CD1c-positive myeloid dendritic cell (primary cell): ENCODE measurements around the gene ZNF221.
A peak's percentile ranks its signal among the peaks of the same experiment; 100 is the strongest.

Experiments used
- DNase-seq: peaks from one replicate; pipeline ENCODE4 v3.0.0-alpha.2; 2016; ENCODE audit errors: extremely low spot score

ZNF221 gene

DNA sequence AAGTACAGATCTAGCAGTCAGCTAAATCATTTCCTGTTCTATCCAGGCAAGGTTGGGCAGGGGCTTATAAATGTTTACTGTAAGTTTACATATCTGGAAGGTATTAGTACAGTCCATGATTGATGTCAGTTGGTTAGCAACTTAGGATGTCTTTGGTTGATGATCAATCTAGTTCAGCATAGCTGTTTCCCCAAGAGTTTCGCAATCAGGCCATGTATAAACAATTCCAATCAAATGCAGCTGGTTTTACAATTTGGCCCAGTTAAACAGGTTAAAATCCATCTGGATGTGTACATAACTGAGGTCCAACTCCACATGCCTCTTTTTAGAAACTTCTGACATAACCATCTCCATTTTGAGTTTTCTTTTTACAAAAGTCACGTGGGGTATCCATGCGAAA, 6.9 kb downstream of the ZNF221 start:
- no peak for DNase-seq

DNA sequence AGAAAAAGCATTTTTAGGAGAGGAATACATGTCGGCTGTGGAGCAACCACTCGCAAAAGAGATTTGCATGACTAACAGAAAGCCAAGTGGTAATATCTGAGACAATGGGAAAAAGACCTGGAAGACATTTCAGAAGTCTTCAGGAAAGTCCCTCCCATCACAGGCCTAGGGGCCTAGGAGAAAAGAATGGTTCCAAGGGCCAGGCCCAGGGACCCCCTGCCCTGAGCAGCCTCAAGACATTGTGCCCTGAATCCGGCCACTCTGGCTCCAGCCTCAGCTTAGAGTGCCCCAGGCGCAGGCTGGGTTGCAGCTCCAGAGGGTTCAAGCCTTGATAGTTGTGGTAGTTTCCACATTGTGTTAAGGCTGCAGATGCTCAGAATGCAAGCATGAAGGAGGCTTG, 9.4 kb downstream of the ZNF221 start:
- no peak for DNase-seq

DNA sequence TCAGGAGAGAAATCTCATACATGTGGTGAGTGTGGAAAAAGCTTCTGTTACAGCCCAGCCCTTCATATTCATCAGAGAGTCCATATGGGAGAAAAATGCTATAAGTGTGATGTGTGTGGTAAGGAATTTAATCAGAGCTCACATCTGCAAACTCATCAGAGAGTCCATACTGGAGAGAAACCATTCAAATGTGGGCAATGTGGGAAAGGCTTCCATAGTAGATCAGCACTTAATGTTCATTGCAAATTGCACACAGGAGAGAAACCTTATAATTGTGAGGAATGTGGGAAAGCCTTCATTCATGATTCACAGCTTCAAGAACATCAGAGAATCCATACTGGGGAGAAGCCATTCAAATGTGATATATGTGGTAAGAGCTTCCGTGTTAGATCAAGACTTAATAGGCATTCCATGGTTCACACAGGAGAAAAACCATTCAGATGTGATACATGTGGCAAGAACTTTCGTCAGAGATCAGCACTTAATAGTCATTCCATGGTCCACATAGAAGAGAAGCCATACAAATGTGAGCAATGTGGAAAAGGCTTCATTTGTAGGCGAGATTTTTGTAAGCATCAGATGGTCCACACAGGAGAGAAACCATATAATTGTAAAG, 15.2 kb downstream of the ZNF221 start:
- no peak for DNase-seq

DNA sequence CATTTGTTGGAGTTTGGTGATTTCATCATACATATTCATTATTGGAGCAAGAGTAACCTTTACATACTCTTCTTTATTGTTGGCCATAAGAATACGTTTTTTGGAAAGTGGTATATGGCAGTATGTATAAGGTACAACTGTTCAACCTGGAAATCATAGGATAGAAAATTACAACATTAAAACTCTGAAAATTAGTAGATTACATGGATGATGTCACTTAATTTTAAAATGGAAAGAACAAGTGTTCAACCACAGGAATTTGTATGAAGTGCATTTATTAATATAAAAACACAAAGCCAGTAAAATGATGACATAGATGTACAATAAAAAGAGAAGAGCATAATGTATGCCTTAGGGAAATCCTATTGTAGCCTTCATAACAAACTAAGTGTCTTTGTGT, 25.7 kb downstream of the ZNF221 start:
- no peak for DNase-seq

DNA sequence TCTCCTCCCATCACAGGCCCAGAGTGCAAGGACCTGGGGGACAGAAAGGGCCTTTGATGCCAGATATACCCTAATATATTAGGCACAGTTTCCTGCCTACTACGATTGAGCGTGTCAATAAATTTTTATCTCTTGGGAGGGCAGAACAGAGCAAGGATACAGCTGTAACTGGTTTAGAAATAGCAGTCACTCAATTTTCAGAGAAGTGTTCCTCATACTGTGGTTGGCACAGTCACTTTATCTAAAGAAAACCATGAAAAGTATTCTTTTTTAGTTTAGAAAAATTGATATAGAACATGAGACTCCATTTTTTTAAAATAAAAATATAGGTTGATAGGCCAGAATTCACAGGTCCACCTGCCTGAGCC, 32.5 kb downstream of the ZNF221 start:
- DNase-seq = no peak

DNA sequence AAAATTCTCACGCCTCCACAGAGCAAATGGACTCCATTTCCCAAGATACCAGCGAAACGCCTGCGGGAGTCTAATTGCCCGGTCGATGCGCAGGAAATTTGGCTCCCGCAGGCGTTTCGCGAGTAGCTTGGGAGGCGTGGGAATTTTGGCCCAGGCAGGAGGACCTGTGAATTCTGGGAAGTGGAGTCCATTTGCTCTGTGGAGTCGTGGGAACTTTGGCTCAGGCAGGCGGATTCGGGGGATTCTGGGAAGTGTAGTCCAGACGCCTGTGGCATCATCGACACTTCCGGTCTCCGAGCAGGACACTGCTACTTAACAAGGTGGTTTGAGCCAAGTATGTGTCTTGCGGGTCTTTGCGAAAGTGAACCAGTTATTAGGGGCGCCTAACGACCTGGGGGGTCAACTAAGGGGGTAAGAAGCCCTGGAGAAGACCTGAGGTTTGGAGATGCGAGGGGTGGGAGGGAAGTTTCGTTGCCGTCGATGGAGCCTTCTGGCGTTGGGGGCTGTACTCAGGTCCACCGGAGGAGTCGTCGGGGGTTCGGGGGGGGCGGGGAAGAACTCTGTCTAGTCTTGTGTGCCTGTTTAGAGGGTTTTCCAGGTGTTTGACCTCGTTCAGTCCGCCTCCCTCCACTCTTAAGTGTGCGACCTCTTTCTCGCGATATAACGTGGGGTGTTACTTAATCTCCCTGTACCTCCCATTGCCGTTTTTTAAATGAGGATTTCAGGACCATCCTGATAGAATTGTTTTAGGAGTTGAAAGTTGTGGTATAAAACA, 33.1 kb downstream of the ZNF221 start, which contains the start of gene ZNF155:
Gene ZNF155 (plus strand): TSS at position 277 of the 775 bp plus-strand sequence. CDS start 4,356 bp downstream, outside the sequence.
- DNase-seq = peak; percentile 95

DNA sequence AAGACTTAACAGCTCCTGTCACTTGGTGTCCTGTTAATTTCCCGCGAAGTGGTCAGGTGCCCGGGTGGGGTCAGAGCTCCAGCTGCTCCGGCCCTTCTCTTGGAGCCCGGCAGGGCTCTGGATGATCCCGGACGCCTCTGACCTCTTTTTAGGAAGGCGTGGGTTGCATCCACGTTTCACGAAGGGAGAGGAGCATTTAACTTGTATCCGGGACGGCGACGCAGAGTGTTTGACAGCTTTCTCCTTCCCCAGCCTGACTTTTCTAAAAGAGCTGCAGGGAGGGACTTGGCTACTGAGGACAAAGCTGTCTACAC, 33.6 kb downstream of the ZNF221 start:
- no peak for DNase-seq

DNA sequence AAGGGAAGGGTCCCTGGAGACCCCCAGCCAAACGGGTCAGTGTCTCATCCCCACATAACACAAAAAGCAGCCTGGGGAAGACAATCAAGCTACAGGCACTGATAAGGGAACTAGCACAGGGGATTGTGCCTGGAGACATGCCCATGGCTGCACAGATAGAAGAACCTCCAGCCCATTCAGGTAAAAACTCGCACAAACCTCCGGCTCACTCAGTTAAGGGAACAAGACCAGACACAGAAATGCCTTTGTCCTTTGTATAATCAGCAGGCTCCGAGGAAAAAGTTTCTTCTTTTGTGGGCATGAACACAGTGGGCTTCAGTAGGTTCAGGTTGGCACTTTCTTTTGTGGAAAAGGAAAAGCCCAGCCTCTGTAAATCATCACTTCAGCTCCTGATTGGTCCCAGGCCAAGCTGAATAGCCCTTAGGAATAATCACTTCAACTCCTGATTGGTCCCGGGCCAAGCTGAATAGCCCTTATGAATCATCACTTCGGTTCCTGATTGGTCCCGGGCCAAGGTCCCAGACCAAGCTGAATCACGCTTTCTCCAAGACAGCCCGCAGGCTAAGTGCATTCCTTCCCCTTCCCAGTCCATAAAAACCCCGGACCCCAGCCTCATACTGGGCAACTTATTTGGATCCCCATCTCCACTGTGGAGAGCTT, 46.7 kb downstream of the ZNF221 start:
- no peak for DNase-seq

DNA sequence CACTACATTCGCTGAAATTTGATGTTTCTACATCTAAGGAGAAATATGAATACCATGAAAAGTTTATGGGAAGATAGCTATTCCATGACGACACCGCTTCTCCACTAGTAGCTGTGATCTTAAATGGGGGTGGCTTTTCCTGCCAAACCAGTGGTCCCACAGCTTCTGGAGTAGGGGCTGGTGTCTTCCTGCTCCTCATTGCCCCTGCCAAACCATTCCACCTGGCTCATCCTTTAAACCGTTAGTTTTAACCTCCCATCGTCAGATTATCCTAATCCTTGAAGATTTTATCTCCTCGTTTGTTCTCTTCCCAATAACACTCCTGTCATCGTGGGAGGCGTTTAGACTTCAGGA, 51.2 kb downstream of the ZNF221 start:
- DNase-seq = no peak

DNA sequence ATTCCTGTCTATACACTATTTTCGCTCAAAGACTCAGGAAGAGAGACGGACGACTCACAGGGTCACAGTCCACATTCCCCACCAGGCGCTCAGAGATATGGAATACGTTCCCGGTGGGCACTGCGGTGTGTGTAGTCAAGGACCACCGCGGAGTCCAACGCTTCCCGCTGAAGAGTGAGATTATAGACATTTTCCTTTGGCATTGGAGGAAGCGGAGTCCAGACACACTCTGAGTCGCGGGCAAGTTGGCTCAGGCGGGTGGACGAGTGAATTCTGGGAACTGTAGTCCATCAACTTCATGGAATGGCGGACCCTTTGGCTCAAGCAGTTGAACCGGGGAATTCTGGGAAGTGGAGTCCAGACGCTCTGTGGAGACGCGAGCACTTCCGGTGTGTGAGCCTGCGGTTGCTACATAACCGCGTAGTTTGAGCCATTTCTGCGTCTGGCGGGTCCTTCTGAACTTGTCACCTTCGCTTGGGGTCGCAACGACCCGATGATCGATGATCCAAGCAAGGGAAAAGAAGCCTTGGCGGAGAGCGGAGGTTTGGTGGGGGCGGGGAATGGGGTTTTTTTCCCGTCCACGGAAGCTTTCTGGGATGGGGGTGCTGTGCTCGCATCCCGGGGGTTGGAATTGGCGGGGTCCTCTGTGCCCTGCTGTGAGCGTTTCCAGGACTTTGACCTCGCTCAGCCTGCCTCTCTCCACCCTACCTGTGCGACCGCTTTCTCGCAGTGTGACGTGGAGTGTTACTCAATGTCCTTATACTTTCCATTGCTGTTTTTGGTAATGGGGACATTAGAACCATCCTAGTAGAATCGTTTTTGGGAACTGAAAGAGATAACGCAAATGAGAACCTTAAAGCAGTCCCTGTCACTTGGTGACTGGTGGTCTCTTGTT, 51.8 kb downstream of the ZNF221 start, which contains the start of gene ZNF230:
Gene ZNF230 (plus strand): TSS at position 392 of the 895 bp plus-strand sequence. CDS start 4,122 bp downstream, outside the sequence.
- peak; percentile 97 for DNase-seq

DNA sequence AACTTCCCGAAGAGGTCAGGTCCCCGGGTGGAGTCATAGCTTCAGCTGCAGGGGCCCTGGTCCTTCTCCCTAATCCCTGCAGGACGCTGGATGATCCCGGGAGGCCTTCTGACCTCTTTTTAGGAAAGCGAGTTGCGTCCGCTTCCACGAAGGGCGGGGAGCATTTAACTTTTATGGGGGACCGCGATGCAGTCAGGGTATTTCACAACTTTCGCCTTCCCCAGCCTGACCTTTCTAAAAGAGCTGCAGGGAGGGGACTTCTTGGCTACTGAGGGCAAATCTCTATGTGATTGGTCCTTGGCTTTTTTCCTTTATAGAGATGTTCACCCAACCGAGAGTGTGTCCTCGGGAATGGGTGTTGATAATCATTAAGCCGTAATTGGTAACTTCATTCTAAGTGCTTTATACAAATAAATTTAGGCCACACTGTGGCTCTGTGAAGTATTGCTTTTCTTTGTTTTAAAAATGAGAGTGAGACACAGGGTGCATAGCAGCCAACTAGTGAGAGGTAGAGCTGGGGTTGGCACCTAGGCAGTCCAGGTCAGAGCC, 52.5 kb downstream of the ZNF221 start:
- DNase-seq = no peak

DNA sequence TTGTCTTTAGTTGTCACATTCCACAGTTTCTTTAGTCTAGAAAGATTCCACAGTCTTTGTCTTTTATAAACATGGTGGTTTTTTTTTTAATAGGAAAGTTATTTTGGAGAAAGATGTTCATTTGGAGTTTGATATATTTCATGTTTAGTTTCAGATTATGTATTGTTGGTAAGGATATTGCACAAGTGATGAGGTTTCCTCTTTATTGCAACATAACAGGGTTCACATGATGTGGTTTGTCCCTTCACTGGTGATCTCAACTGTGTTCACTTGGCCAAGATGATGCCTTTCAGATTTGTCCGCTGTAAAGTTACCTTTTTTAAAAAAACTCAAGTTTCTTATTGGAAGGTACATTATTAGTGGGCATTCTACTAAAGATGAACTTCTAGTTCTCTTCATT, 54.9 kb downstream of the ZNF221 start:
- peak; percentile 56 for DNase-seq

DNA sequence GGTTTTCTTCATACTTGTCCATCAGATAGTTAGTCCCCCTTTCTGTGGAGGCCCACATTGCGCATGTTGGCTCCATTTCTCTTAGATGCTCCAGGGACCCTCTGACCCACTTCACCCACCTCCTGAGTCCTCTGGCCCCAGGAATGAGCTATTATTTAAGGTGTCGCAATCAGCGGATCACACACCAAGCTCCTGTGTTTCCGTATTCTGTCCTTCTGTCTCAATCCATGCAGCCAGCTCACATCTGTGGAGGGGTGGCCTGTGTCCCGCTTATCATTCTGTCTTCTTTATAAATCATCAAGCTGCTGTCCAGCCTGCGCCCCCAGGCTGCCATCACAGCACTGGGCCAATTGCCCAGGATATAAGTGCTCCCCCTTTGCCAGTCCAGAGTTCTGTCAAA, 56.4 kb downstream of the ZNF221 start:
- DNase-seq = no peak

DNA sequence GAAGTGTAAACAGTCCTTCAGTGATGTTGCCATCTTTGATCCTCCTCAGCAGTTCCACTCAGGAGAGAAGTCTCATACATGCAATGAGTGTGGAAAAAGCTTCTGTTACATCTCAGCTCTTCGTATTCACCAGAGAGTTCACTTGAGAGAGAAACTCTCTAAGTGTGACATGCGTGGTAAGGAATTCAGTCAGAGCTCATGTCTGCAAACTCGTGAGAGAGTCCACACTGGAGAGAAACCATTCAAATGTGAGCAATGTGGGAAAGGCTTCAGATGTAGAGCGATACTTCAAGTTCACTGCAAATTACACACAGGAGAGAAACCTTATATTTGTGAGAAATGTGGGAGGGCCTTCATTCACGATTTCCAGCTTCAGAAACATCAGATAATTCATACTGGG, 59.4 kb downstream of the ZNF221 start:
- no peak for DNase-seq
